Gastroesophageal sphincter (tissue), 3 donors: Measurements from ENCODE around the gene L3MBTL3.

ENCODE experiments used
- CTCF ChIP-seq, 4 experiments: fragments of 200-600 bp in 2 of 4; fragments of 450-650 bp in 2 of 4; sonication (generic) in 1 of 4; IDR thresholded peaks; one replicate each; pipeline ENCODE4 v1.5.1; 2017 to 2019; ENCODE audit warnings: antibody characterized with exemption in 4 of 4, mild to moderate bottlenecking in 2 of 4, moderate library complexity in 2 of 4
- POLR2A ChIP-seq, 2 donors: fragments of 450-650 bp; IDR thresholded peaks; one replicate each; pipeline ENCODE4 v1.6.1; 2017; ENCODE audit warnings: antibody characterized with exemption in 2 of 2, mild to moderate bottlenecking in 2 of 2, moderate library complexity in 1 of 2

GRCh38 chr6:130019326-130020072 lies 1.1 kb downstream of the L3MBTL3 start:
- no peak for TF ChIP-seq POLR2A (IDR thresholded peaks at IDR 0.05)
- TF ChIP-seq CTCF (IDR thresholded peaks at IDR 0.05): no peak
